ENCODE data around the gene RELN. TPM values are rescaled to one million over a fixed set of nuclear protein-coding genes. Genes with fewer than 3 reads are reported as not detected.

RELN gene
- total and polyA plus RNA-seq, 9 of the 15 experiments (the other 6 are each of a cell fraction or from before 2014, with no cell fraction given) = 12.9 to 43.2 (median 18.1) TPM

- TF ChIP-seq DMBX1 (CRISPR knock-in tag; IDR thresholded peaks at IDR 0.05; ENCODE audit: borderline replicate concordance) = peak; percentile 84; the same call in 1 of the 2 replicates
- peak; percentile 77 to 96; a peak in 3 of 4 replicates for TF ChIP-seq RCOR1 (IDR thresholded peaks at IDR 0.05; ENCODE audit: borderline replicate concordance in 1 of 2, low read depth in 2 of 2, low read length in 2 of 2)
- TF ChIP-seq, protein P1, sequence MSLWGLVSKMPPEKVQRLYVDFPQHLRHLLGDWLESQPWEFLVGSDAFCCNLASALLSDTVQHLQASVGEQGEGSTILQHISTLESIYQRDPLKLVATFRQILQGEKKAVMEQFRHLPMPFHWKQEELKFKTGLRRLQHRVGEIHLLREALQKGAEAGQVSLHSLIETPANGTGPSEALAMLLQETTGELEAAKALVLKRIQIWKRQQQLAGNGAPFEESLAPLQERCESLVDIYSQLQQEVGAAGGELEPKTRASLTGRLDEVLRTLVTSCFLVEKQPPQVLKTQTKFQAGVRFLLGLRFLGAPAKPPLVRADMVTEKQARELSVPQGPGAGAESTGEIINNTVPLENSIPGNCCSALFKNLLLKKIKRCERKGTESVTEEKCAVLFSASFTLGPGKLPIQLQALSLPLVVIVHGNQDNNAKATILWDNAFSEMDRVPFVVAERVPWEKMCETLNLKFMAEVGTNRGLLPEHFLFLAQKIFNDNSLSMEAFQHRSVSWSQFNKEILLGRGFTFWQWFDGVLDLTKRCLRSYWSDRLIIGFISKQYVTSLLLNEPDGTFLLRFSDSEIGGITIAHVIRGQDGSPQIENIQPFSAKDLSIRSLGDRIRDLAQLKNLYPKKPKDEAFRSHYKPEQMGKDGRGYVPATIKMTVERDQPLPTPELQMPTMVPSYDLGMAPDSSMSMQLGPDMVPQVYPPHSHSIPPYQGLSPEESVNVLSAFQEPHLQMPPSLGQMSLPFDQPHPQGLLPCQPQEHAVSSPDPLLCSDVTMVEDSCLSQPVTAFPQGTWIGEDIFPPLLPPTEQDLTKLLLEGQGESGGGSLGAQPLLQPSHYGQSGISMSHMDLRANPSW (CRISPR knock-in tag; IDR thresholded peaks at IDR 0.05) = no peak
- no peak for TF ChIP-seq NFYB (IDR thresholded peaks at IDR 0.05; ENCODE audit: extremely low read depth, insufficient read length)
- no peak for TF ChIP-seq ZNF165 (CRISPR knock-in tag; IDR thresholded peaks at IDR 0.05; ENCODE audit: borderline replicate concordance)
- TF ChIP-seq ZMIZ1 (IDR thresholded peaks at IDR 0.05; ENCODE audit: low read depth in 2 of 2, low read length in 2 of 2) = peak in 1 of 2 experiments; percentile 93; a peak in 2 of 4 replicates
- peak; percentile 96 for TF ChIP-seq PML (IDR thresholded peaks at IDR 0.05; ENCODE audit: low read length)
- no peak for TF ChIP-seq DNMT1 (IDR thresholded peaks at IDR 0.05)
- peak; percentile 99 for TF ChIP-seq POLR2AphosphoS5 (IDR thresholded peaks at IDR 0.05; ENCODE audit: control insufficient read depth, insufficient read depth, low read depth, low read length)
- TF ChIP-seq PTBP1 (IDR thresholded peaks at IDR 0.05; ENCODE audit: low read depth, low read length) = peak; percentile 77; the same call in 1 of the 2 replicates
- no peak for TF ChIP-seq HMG20B (CRISPR knock-in tag; IDR thresholded peaks at IDR 0.05)
- TF ChIP-seq FOXK1 (CRISPR knock-in tag; IDR thresholded peaks at IDR 0.05; ENCODE audit: borderline replicate concordance) = no peak
- TF ChIP-seq, protein P2, sequence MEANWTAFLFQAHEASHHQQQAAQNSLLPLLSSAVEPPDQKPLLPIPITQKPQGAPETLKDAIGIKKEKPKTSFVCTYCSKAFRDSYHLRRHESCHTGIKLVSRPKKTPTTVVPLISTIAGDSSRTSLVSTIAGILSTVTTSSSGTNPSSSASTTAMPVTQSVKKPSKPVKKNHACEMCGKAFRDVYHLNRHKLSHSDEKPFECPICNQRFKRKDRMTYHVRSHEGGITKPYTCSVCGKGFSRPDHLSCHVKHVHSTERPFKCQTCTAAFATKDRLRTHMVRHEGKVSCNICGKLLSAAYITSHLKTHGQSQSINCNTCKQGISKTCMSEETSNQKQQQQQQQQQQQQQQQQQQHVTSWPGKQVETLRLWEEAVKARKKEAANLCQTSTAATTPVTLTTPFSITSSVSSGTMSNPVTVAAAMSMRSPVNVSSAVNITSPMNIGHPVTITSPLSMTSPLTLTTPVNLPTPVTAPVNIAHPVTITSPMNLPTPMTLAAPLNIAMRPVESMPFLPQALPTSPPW (CRISPR knock-in tag; IDR thresholded peaks at IDR 0.05) = peak; percentile 74
- peak; percentile 78 to 86 for TF ChIP-seq TBL1XR1 (IDR thresholded peaks at IDR 0.05; ENCODE audit: low read length in 2 of 2)
- peak; percentile 88 for TF ChIP-seq ELF4 (CRISPR knock-in tag; IDR thresholded peaks at IDR 0.05)
- 0 out of 4 replicates have a peak, but pooled peaks of 1 of the 2 experiments have one; percentile 46 for TF ChIP-seq CSDE1 (IDR thresholded peaks at IDR 0.05)
- peak; percentile 81; the same call in 1 of the 2 replicates for TF ChIP-seq HLTF (IDR thresholded peaks at IDR 0.05)
- TF ChIP-seq CBX5 (IDR thresholded peaks at IDR 0.05; ENCODE audit: borderline replicate concordance, low read depth) = peak; percentile 46; the same call in 1 of the 2 replicates
- no peak for TF ChIP-seq COPS2 (conservative IDR thresholded peaks at IDR 0.05)
- peak; percentile 57; the same call in 1 of the 2 replicates for TF ChIP-seq SMARCA5 (IDR thresholded peaks at IDR 0.05)
- TF ChIP-seq BCOR (IDR thresholded peaks at IDR 0.05) = peak; percentile 97
- TF ChIP-seq WHSC1 (IDR thresholded peaks at IDR 0.05; ENCODE audit: low read length) = no peak
Observed at GRCh38 chr7:103843689-103844480, 145.6 kb downstream of the RELN start (continued).
